GM18907 (cell line): ENCODE data around the gene GNB3.

Experiments used
- ATAC-seq: cut with Tn5 transposase; IDR thresholded peaks from one replicate; pipeline ENCODE4 v1.9.1; 2021; ENCODE audit warnings: mild to moderate bottlenecking, moderate library complexity; ENCODE audit not compliant: unreplicated experiment

GNB3 gene

GRCh38 chr12:6840761-6841515 is at the start of gene GNB3:
GNB3 (plus strand) TSS chr12:6840925; CDS start chr12:6841288, 363 bp downstream.
- no peak for ATAC-seq

- ATAC-seq: no peak
These were observed 48.7 kb upstream of the GNB3 start for GRCh38 chr12:6791931-6792520.

GRCh38 chr12:6792522-6793201 is 48.1 kb upstream of the GNB3 start:
- ATAC-seq: no peak

GRCh38 chr12:6795088-6795487 is 45.6 kb upstream of the GNB3 start:
- no peak for ATAC-seq

- ATAC-seq: no peak
These were observed 44.1 kb upstream of the GNB3 start for GRCh38 chr12:6796576-6796975.

GRCh38 chr12:6799147-6799546 is 41.6 kb upstream of the GNB3 start:
- no peak for ATAC-seq

- ATAC-seq: no peak
These were observed 33.6 kb upstream of the GNB3 start for GRCh38 chr12:6807170-6807569.

GRCh38 chr12:6809056-6809455 is 31.7 kb upstream of the GNB3 start:
- ATAC-seq: no peak

GRCh38 chr12:6810758-6811157 is 30.0 kb upstream of the GNB3 start:
- ATAC-seq: no peak

GRCh38 chr12:6813363-6813762 is 27.4 kb upstream of the GNB3 start:
- no peak for ATAC-seq

GRCh38 chr12:6816598-6816997 is 24.1 kb upstream of the GNB3 start:
- no peak for ATAC-seq

GRCh38 chr12:6817098-6817497 is 23.6 kb upstream of the GNB3 start:
- ATAC-seq: no peak

- ATAC-seq: no peak
These were observed 23.0 kb upstream of the GNB3 start for GRCh38 chr12:6817662-6818157.

GRCh38 chr12:6818222-6818621 is 22.5 kb upstream of the GNB3 start:
- no peak for ATAC-seq

GRCh38 chr12:6818645-6819044 is 22.1 kb upstream of the GNB3 start:
- no peak for ATAC-seq

- ATAC-seq: no peak
These were observed 21.4 kb upstream of the GNB3 start for GRCh38 chr12:6819106-6820030.

GRCh38 chr12:6820166-6820565 is 20.6 kb upstream of the GNB3 start:
- no peak for ATAC-seq

- ATAC-seq: no peak
These were observed 18.9 kb upstream of the GNB3 start, which contains the start of gene GPR162 for GRCh38 chr12:6821591-6822425. GPR162 (plus strand) TSS chr12:6821821; CDS start chr12:6823899, 2,078 bp downstream.

GRCh38 chr12:6822426-6823135 is 18.1 kb upstream of the GNB3 start:
- no peak for ATAC-seq
